GM12878 (cell line): ENCODE results near the gene RIN2. TPM values are rescaled to one million over a fixed set of nuclear protein-coding genes. Genes with fewer than 3 reads are reported as not detected.

Experiments used
- ATAC-seq: fragments of 200-7000 bp; cut with Tn5 transposase; 3 replicates; pipeline ENCODE4 v1.9.1; 2020; ENCODE audit warnings: mild to moderate bottlenecking, moderate library complexity
- BruUV-seq: library from RNA; stranded (reverse); fragments of 400-500 nt; replicated peaks from 2 replicates; lab custom pipeline; 2021; lab: Mats Ljungman, UMichigan
- CTCF ChIA-PET: fragments of 300-600 bp; sonication (Branson Sonifier 250); formaldehyde crosslinking; extraction: SDS; loops from one replicate; lab custom pipeline; 2021; ENCODE audit warnings: inconsistent platforms; lab: Yijun Ruan, JAX
- POLR2A ChIA-PET: fragments of 350-600 bp; formaldehyde crosslinking; extraction: SDS; loops from one replicate; lab custom pipeline; 2021; ENCODE audit warnings: inconsistent platforms; lab: Charles Lee
- RAD21 ChIA-PET: fragments of 300-600 bp; sonication (Branson Sonifier 250); formaldehyde crosslinking; loops from one replicate; lab custom pipeline; 2023; ENCODE audit warnings: antibody characterized with exemption; ENCODE audit not compliant: unreplicated experiment; lab: Charles Lee
- SMC1A ChIA-PET: fragments of 300-600 bp; sonication (Branson Sonifier 250); formaldehyde crosslinking; loops from one replicate; lab custom pipeline; 2023; ENCODE audit not compliant: unreplicated experiment, uncharacterized antibody; lab: Charles Lee
- DNase-seq: peaks from one replicate; pipeline ENCODE4 v3.0.0-alpha.2; 2011; ENCODE audit warnings: low read depth, low spot score
- FAIRE-seq: peaks from 3 replicates; lab custom pipeline; 2011; peaks lifted over from hg19 to GRCh38; lab: Jason Lieb, UNC
- H2AFZ ChIP-seq: 2 replicates; pipeline ENCODE4 v1.6.0; 2011; ENCODE audit warnings: low read depth, low read length, control low read depth; ENCODE audit not compliant: control insufficient read depth
- H3K27ac ChIP-seq: 2 replicates; pipeline ENCODE4 v1.5.1; 2011; ENCODE audit warnings: control low read depth; ENCODE audit not compliant: control insufficient read depth, insufficient read depth
- H3K27me3 ChIP-seq, 2 experiments: replicated peaks in 1 of 2; 2 replicates each; pipeline versions ENCODE4 v1.6.0 to v1.6.1; 2011; ENCODE audit warnings: low read length in 1 of 2; ENCODE audit not compliant: control insufficient read depth in 2 of 2, insufficient read depth in 2 of 2
- H3K36me3 ChIP-seq, 2 experiments: 2 replicates each; pipeline ENCODE4 v1.5.1; 2011; ENCODE audit warnings: low read length in 1 of 2; ENCODE audit not compliant: control insufficient read depth in 2 of 2, insufficient read depth in 2 of 2
- H3K4me1 ChIP-seq: 2 replicates; pipeline ENCODE4 v1.6.1; 2011; ENCODE audit warnings: mild to moderate bottlenecking, low read length, moderate library complexity, mixed read lengths; ENCODE audit not compliant: control insufficient read depth, insufficient read depth
- H3K4me2 ChIP-seq: 2 replicates; pipeline ENCODE4 v1.6.0; 2011; ENCODE audit warnings: control low read depth; ENCODE audit not compliant: control insufficient read depth, insufficient read depth
- H3K4me3 ChIP-seq: fragments of 200-600 bp; sonication (generic); 2 replicates; pipeline ENCODE4 v1.5.1; 2016
- H3K79me2 ChIP-seq: 2 replicates; pipeline ENCODE4 v1.6.0; 2011; ENCODE audit warnings: low read length; ENCODE audit not compliant: control insufficient read depth, insufficient read depth
- H3K9ac ChIP-seq: 2 replicates; pipeline ENCODE4 v1.8.0; 2011; ENCODE audit warnings: low read length, control low read depth, mixed read lengths; ENCODE audit not compliant: control insufficient read depth, insufficient read depth
- H3K9me3 ChIP-seq: replicated peaks from 3 replicates; pipeline ENCODE4 v1.5.1; 2011; ENCODE audit warnings: mild to moderate bottlenecking, low read length; ENCODE audit not compliant: control insufficient read depth, insufficient read depth
- H4K20me1 ChIP-seq: 2 replicates; pipeline ENCODE4 v1.6.0; 2011; ENCODE audit not compliant: control insufficient read depth, insufficient read depth
- E2F4 ChIP-seq: IDR thresholded peaks from 2 replicates; pipeline ENCODE4 v1.6.1; 2012; ENCODE audit warnings: low read depth, low read length, improper control_type of control experiment
- JUNB ChIP-seq: IDR thresholded peaks from 2 replicates; pipeline ENCODE4 v1.6.1; 2016; ENCODE audit warnings: antibody characterized with exemption, mild to moderate bottlenecking
- NFYA ChIP-seq: IDR thresholded peaks from 2 replicates; pipeline ENCODE4 v1.6.1; 2011; ENCODE audit warnings: low read depth, mild to moderate bottlenecking, low read length, improper control_type of control experiment, borderline replicate concordance
- NRF1 ChIP-seq: conservative IDR thresholded peaks from 2 replicates; pipeline ENCODE4 v1.6.1; 2011; ENCODE audit warnings: mild to moderate bottlenecking, low read depth, low read length, improper control_type of control experiment
- PBX3 ChIP-seq: IDR thresholded peaks from 2 replicates; pipeline ENCODE4 v1.6.1; 2011; ENCODE audit warnings: mild to moderate bottlenecking, low read depth, low read length, moderate library complexity; ENCODE audit not compliant: insufficient replicate concordance
- PML ChIP-seq: IDR thresholded peaks from 2 replicates; pipeline ENCODE4 v1.6.1; 2012; ENCODE audit warnings: low read length, inconsistent platforms
- POLR2A ChIP-seq: IDR thresholded peaks from 2 replicates; pipeline ENCODE4 v1.6.1; 2011; ENCODE audit warnings: low read depth, mild to moderate bottlenecking, low read length
- SIN3A ChIP-seq: IDR thresholded peaks from 2 replicates; pipeline ENCODE4 v1.6.1; 2012; ENCODE audit warnings: low read depth, low read length, improper control_type of control experiment
- TARDBP ChIP-seq: IDR thresholded peaks from 2 replicates; pipeline ENCODE4 v1.6.1; 2016; ENCODE audit warnings: borderline replicate concordance
- YY1 ChIP-seq: IDR thresholded peaks from 2 replicates; pipeline ENCODE4 v1.6.1; 2011; ENCODE audit warnings: low read depth, mild to moderate bottlenecking, low read length
- ZBTB33 ChIP-seq: fragments of 450-650 bp; IDR thresholded peaks from 2 replicates; pipeline ENCODE4 v1.6.1; 2017; ENCODE audit warnings: mild to moderate bottlenecking
- WGBS: methylation state at CpG from one replicate; pipeline ENCODE4 v1.1.6; 2016; ENCODE audit warnings: low lambda C conversion rate; ENCODE audit not compliant: insufficient replicate concordance, insufficient coverage; ENCODE audit errors: missing lambda C conversion rate; 5-methylcytosine and 5-hydroxymethylcytosine counted together
- in situ Hi-C: fragments of 300-500 bp; cut with MboI; formaldehyde crosslinking; loops from 9 replicates; pipeline ENCODE4 v1.14.3; 2018; ENCODE audit warnings: mixed read lengths
- intact Hi-C: fragments of 100-400 bp; cut with micrococcal nuclease; formaldehyde crosslinking; loops from one replicate; pipeline ENCODE4 v1.14.2; 2022; ENCODE audit not compliant: unreplicated experiment
- polyA plus RNA-seq, 11 experiments: library from polyadenylated mRNA; depleted of rRNA in 4 of 11; unstranded in 6 of 11; stranded (reverse) in 5 of 11; fragments of >200 nt; fragmentation: Nextera tagmentation in 4 of 11; fragmentation: Illumina TruSeq in 1 of 11; extraction: Ambion mirVana in 4 of 11; extraction: Trizol in 1 of 11; gene quantifications; 1 replicate in 1 of 11; 2 replicates in 10 of 11; pipeline versions ENCODE4 v1.2.1 to v1.2.3, GENCODE V29; 2011 to 2016; ENCODE audit warnings: inconsistent platforms in 2 of 11, missing spikeins in 2 of 11, low read depth in 1 of 11
- total RNA-seq, 4 experiments: library from RNA; depleted of rRNA in 3 of 4; stranded (reverse); fragments of >200 nt in 3 of 4; fragmentation: Illumina TruSeq in 1 of 4; extraction: Trizol in 1 of 4; gene quantifications; 2 replicates each; pipeline versions ENCODE4 v1.2.1 to v1.2.3, GENCODE V29; 2013 to 2021

Gene RIN2
- total and polyA plus RNA-seq, 10 of the 15 experiments (the other 5 are each of a cell fraction or from before 2014, with no cell fraction given) = 0.68 to 8.5 (median 4.5) TPM

GRCh38 chr20:19793716-19794115, 35.7 kb downstream of the RIN2 start:
- ATAC-seq (no peak), FAIRE-seq (no peak), DNase-seq (no peak)
- H3K4me1 ChIP-seq = no peaks in the 10 kb centered on the region
- H4K20me1 ChIP-seq = no peaks in the 10 kb centered on the region
- intact Hi-C loops = no loop called here
- no peaks in the 10 kb centered on the region for H3K79me2 ChIP-seq
- no peak overlapping the region for H3K4me2 ChIP-seq
- POLR2A ChIA-PET = interaction anchor here (0.6 kb wide), 1 partner anchor 1743 kb away, joined by 3 read pairs; no protein-coding TSS in a partner anchor
- no TSS peak for BruUV-seq
- no peak overlapping the region for H2AFZ ChIP-seq
- TF ChIP-seq YY1 = no peak
- TF ChIP-seq JUNB = no peak
- no peak for TF ChIP-seq NFYA
- TF ChIP-seq PML = no peak
- no peak for TF ChIP-seq SIN3A
- H3K4me3 ChIP-seq = no peak overlapping the region
- CTCF ChIA-PET = interaction anchor here (0.7 to 1.2 kb wide), 2 partner anchors 9 to 57 kb away, joined by 3 read pairs; no protein-coding TSS in a partner anchor
- 46% methylated on average over 2 of the region's 2 CpGs for WGBS
- H3K27me3 ChIP-seq = no peaks in the 10 kb centered on the region; a peak in 1 of 4 replicates
- H3K9me3 ChIP-seq = no peaks in the 10 kb centered on the region
- SMC1A ChIA-PET = interaction anchor here (1.0 kb wide), 2 partner anchors 20 to 34 kb away, joined by 3 to 4 read pairs; no protein-coding TSS in a partner anchor
- H3K9ac ChIP-seq = no peak overlapping the region
- no peaks in the 10 kb centered on the region for H3K36me3 ChIP-seq
- RAD21 ChIA-PET = no interaction called here
- in situ Hi-C loops = no loop called here
- H3K27ac ChIP-seq = no peak overlapping the region

GRCh38 chr20:19794941-19795340, 36.9 kb downstream of the RIN2 start:
- in situ Hi-C loops = no loop called here
- ChIA-PET RAD21 (no interaction called here), SMC1A (no interaction called here), POLR2A (no interaction called here), CTCF (no interaction called here)
- intact Hi-C loops = no loop called here
- H3K9ac ChIP-seq = no peak overlapping the region
- no peak overlapping the region for H3K27ac ChIP-seq
- DNase-seq = no peak
- H3K9me3 ChIP-seq = no peaks in the 10 kb centered on the region
- no TSS peak for BruUV-seq
- FAIRE-seq = no peak
- no peaks in the 10 kb centered on the region for H3K36me3 ChIP-seq
- no peaks in the 10 kb centered on the region for H3K79me2 ChIP-seq
- H4K20me1 ChIP-seq = no peaks in the 10 kb centered on the region
- no peak overlapping the region for H3K4me3 ChIP-seq
- no peak overlapping the region for H3K4me2 ChIP-seq
- no peaks in the 10 kb centered on the region; a peak in 1 of 4 replicates for H3K27me3 ChIP-seq
- no peak for ATAC-seq
- WGBS = 20% methylated on average over 5 of the region's 5 CpGs
- H2AFZ ChIP-seq = no peak overlapping the region
- no peaks in the 10 kb centered on the region for H3K4me1 ChIP-seq
- TF ChIP-seq TARDBP = no peak
- no peak for TF ChIP-seq ZBTB33
- no peak for TF ChIP-seq PBX3
- no peak for TF ChIP-seq NRF1
- TF ChIP-seq E2F4 = no peak
- TF ChIP-seq POLR2A = no peak
